ENCODE results near the gene PSD4.

PSD4 gene

DNA sequence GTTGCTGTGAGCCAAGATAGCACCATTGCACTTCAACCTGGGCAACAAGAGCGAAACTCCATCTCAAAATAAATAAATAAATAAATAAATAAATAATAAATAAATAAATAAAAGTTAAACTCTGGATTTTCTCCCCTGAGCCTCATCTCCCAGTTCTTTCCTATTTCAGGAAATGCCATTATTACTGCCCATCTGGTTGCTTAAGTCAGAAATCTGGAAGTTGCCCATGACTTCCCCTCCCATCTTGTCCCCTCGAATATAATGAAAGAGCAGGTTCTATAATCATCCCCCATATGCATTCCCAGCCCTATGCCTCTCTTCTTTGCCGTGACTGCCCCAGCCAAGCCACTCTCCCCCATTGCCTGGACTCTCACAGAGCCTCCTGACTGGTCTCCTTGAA lies 4.2 kb upstream of the PSD4 start:
- DNase-seq: no peak

DNA sequence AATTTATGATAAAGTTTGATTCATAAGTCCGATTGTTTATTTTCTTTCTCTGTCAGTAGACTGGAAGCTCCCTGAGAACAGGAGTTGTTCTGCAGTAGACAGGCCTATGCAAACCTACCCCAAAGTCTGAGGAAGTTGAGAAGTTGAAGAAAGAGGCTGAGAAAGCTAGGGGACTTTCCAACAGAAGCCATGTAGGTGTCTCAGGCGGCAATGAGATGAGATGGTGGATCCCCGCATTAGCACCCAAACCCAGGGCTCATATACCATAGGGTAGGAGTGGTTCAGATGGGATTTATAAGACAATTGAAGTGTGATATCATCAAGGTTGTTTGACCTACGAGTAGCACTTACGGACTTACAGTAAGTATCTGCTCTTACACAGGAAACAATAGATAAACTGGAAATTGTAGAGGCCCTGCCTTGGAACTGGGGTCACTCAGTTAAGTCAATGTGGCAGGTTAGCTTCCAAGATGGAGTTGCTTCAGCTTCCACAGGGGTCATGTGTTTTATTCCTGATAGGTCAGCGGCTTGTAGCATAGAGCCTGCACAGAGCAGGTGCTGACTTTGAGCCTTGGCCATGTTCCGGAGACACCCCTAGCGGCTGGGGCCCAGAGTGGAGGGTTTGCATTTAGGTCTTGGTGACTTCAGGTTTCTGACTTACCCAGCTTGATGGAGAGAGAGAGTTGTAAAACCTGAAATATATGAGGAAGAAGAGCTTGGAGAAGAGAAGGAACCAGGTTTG lies 2.3 kb upstream of the PSD4 start:
- no peak for DNase-seq

DNA sequence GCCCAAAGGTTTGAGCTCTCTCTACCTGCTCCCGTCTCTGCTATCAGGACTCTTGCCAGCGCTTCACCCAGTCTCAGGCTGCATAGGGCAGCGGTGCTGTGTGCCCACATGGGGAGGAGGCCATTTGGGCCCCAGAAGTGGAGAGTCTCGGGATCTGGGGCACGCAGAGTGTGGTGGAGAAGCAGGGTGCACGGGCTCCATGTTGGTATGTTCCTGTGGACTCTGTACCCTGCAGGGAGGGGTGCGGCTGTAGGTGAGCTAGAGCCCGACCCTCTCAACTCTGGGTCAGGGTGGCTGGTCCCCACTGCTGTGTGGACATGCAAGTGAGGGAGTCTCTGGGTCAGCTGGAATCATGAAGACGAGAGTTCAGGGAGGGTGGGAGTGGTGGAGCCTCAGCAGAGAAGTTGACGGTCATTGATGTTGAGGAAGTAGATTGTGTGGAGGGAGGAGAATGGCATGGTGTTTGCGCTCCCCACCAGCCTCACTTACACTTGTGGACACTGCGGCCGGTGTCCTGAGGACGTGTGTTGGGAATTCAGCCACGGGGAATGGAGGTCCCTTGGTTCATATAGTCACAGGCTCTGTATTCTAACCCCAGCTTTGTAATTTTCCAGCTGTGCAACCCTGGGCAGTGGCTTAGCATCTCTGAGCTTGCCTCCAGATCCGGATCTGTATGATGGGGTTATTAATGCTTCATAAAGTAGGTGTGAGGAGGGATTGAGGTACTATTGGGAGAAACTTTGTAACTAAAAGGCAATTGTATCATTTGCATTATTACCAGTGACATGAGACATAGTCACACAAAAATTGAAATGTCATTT lies 840 bp upstream of the PSD4 start:
- no peak for DNase-seq

DNA sequence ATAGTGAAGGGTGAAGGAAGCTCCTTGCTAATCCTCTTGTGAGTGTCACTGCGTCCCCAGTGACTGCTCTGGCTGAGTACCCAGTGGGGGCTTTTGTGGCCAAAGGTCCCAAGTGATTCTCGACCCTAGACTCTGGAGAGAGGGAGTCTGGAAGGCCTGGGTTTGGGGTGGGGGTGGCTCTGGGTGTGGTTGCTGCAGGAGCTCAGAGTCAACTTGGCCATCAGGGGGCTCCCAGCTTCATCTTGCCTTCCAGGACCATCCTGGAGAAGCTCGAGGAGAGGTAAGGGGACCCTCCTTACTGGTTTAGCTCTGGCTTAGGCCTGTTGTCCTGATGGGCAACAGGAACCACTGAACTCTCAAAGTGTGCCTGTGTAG lies 592 bp downstream of the PSD4 start:
- no peak for DNase-seq

DNA sequence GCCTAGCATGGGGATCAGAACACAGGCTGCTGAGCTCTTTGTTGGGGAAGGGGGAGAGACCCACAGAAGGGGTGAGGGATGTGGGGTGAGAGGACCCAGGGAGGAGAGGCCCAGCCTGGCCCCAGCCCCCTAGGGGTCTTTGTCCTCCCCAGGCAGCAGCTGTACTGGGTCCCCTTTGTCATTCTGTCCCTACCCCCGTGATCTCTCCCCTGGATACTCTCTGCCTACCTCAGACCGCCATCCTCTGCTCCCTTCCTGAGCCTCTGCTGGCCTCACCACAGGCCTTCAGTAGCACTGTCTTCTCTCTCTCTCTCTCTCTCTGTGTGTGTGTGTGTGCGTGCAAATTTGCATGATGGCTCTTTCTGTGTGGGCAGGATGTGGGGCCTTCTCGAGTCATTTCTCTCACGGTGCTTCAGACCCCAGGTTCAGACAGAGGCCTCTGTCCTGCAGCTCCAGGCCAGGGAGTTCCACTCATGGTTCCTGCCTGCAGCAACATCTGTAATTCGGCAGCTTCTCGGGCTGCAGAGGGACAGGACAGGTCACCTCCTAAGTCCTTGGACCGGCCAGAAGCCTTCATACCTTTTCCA lies 1.4 kb downstream of the PSD4 start:
- no peak for DNase-seq

DNA sequence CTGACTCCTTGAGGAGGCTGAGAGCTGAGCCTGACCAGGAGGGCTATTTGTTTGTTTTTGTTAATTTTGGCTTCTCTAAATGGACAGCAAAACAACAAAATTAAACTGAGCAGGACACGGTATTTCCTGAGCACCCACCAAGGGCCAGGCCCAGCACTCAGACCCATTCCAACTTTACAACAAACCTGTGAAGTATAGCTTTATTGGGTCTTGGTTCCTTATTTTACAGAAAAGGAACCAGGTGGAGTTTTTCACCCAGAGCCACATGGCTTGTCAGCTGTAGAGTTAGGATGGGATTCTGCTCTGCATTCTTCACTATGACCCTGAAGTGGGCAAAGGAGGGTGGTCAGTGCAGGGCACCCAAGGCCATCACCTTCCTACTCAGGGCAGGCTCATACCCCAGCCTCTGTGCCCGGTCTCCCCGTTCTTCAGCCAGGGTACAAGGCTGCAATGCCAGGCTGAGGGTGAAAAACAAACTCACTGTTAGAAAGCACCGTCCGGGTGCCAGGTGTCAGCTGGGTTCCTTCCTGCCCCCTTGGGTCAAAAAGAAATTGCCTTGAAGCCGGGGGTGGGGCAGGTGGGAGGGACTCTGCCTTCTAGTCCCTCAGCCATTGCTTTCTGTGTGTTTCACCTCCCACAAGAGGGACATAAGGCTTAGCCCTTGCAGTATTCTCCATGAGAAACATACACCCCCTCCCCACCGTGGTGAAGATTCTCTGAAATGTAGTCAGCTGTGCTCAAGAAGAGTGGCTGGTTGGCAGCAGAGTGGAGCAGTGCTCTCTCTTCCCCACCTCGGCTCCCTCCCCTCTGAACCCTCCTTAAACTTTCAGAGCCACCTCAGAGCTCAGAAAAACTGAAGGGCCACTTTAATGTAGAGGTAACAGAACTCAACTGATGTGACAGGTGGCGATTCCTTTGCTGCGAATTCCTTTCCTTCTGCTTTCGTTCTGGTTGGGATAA lies 2.2 kb downstream of the PSD4 start:
- no peak for DNase-seq

DNA sequence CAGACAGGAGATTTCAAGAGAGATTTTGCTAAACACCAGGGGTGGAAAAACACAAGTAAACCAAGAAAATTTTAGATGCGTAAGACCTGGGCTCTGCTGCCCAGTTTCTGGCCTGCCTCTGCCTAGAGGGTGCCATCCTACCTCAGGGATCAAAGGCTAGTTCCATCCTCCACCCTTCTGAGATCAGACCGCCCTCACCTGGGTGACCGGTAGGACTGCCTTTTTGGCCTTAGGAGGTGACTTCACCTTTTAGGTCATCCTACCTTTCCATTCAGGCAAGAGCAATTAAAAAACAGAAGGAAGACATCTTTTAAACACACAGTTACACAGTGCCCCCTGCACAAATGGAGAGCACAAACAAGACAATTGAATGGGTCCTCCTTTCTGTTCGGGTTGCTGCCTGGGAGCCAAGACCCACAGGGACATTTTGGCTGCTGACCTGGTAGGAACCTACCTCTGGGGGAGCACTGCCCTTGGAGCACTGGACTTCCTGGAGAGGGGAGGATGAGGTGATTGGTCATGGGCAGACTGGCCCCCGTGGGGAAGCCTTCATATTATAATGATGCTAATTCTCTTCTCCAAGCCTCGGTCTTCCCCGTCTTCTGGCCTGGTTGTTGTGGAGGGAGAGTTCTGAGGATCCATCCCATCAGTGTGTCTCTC lies 3.1 kb downstream of the PSD4 start:
- DNase-seq: no peak

DNA sequence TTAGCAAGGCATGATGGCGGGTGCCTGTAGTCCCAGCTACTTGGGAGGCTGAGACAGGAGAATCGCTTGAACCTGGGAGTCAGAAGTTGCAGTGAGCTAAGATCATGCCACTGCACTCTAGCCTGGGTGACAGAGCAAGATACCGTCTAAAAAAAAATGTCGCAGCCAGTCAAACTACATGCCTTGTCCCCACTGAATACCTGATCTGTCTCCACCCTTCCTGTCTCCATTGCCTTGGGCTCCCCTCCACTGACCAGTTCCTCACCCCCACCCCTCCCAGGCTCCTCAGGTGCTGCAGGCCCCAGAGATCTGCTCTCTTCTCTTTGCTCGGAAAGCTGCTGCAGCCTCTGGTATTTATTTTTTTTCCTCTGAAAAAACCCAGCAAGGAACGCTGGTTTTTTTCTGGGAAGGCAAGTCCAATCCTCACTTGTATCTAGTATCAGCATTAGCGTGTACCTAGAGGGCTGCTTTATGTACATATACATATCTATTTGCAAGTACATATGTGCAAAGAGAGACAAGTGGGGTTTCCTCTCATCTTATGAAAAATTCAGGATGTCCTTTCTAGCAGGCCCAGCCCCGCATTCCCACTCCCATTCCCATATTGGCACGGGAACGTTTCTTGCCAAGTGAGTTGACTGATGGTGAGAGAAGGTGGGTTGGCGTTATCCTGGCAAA lies 4.4 kb downstream of the PSD4 start:
- DNase-seq: no peak

DNA sequence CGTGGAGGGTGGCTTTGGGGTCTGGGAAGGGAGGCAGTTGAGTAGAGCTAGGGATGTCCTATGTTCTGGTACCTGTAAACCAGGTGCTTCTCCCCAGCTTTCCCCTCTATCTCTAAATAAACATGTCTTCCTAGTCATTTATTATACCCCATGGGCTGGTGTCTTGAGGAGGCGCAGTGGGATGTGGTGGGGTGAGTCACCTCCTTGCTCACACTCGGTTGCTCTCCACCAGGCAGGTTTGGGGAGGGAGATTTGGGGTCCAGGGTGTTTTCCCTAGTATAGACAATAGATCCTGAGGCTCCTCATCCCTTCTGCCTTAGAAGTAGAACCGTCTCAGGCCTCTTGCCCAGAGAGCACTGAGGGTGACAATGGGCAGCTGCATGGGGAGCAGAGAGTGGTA lies 5.1 kb downstream of the PSD4 start:
- no peak for DNase-seq

DNA sequence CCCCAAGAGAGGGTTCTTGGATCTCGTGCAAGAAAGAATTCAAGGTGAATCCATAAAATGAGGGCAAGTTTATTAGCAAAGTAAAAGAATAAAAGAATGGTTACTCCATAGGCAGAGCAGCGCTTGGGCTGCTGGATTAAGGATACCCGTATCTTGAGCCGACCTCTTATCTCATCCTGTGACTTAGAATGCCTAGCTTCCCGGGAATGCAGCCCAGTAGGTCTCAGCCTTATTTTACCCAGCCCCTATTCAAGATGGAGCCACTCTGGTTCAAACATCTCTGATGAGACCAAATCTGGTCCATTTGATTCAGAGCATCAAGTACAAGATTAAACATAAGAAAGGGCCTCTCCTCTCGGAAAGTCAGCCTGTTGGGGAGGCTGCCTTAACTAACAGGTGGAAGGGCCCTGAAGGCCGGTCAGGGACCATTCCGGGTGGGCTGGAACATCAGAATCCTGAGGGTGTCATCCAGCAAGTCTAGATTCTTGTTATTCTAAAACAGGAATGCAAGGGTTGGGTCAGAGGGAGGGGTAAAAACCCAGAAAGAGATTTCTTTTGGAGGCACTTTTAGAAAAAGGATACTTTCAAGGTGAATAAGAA lies 5.8 kb downstream of the PSD4 start:
- DNase-seq: no peak

DNA sequence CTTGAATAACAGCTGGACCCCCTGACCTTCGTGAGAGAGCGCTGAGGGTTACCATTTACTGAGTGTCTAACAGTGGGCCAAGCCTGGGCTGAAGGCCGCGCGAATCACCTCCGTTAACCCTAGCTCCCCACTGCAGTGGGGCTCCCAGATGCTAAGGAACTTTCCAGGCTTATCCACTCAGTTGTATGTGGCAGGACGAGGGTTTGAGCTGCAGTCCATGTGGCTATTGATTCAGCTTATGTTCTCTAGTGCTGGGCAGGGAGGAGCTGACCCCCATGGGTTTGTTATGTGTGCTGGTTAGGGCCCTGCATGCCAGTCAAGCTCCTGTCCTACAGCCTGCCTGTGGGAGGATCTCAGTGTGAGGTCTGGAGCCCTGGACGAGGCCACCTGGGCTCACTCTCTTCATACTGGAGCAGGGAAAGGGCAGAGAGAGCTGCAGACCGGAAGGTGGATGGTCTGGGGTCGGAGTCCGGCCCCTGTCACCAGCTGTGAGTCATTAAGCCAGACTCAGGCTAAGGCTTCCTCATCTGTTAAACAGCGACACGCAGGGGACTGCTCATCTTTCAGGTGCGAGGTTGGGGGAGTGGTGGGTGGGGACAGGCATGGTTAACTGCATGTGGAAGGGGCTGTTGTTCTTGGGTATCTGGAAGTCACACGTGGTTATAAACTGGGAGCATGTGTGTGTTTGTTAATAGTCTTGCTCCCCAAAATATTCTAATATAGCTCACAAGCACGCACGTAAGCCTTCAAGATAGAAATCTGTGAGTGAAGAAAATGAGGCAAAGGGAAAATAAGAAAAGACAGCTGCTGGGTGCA lies 6.6 kb downstream of the PSD4 start:
- no peak for DNase-seq

DNA sequence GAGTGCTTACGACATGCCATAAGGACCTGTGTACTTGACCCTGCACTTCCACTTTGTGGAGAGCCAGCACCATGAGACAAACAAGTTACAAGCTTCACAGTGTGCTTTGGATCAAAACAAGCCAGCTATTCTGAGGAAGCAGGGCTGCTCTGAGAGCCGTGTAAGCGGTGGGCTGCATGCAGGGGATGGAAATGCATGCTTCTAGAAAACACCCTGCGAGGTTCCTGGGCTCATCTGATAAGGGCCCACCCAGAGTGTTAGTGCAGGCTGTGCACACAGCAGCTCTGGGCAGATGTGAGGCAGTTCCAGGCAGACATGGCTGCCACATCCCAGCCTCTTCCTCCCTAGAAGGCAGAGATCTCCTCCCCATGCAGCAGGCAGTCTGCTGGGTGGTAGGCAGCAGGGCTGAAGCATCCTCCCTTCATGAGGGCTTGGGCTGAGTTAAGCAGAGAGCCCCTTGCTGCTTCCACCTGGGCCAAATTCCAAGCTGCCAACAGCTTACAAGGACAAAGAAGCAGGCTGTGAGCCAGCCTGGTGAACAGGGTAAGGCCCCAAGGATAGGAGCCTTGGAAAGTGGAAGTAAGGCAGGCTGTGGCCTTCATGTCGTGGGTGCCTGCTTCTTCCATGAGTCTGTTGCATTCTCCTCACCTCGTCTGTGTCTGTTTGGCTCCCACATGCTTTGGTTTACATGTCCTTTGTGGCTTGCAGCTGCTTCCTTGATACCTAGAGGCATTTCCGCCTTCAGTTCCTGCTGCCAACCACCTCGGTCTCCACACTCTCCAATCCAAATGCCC lies 7.7 kb downstream of the PSD4 start:
- no peak for DNase-seq

DNA sequence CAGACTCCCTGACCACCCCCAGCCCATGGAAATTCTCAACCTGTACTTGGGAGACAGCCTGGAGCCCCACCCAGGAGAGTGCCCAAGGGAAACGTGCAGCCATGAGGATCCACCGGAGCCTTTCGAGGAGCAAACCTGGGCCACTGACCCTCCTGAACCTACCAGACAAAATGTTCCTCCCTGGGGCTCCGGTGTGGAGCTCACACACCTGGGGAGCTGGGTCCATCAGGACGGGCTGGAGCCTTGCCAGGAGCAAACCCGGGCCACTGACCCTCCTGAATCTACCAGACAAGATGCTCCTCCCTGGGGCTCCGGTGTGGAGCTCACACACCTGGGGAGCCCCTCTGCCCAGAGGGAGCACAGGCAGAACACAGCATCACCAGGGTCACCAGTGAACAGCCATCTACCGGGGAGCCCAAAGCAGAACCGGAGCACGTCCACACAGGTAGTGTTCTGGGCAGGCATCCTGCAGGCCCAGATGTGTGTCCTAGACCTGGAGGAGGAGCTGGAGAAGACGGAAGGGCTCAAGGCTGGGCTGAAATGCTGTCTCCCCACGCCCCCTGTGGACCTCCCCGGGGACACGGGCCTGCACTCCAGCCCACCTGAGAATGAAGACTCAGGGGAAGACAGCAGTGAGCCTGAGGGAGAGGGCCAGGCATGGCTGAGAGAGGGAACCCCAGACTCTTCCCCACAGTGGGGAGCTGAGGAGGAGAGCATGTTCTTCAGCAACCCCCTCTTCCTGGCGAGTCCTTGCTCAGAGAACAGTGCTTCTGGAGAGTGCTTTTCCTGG lies 8.9 kb downstream of the PSD4 start:
- DNase-seq: no peak

DNA sequence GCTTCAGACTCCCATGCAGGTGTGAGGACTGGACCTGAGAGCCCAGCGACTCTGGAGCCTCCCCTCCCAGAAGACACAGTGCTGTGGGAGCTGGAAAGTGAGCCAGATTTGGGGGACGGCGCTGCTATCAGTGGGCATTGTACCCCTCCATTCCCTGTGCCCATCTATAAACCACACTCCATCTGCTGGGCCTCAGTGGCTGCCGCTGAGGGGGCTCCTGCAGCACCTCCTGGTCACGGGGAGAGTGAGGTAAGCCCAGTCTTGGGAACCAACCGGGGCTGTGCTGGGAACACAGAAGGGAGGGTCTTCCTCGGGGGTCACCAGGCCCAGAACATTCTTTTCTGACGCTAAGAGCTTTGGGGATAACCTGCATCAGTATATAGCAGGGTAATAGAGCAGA lies 9.5 kb downstream of the PSD4 start:
- DNase-seq: no peak

DNA sequence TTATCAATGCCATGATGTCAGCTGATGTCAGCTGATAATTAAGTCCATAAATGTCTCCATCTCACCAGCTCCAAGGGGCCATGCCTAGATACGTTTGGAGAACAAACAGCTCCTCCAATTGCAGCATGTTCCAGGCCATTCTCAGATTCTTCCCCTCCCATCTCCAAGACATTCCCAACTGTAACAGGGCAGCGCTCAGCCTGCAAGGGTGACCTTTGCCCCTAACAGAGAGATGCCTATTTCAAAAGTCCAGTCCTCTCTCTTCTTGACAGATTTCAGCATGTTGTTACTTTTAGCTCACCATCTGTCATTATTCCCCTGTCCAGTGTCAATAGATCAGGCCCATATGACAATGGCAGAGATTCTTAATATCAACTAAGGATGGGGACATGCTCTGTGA lies 9.9 kb downstream of the PSD4 start:
- no peak for DNase-seq

DNA sequence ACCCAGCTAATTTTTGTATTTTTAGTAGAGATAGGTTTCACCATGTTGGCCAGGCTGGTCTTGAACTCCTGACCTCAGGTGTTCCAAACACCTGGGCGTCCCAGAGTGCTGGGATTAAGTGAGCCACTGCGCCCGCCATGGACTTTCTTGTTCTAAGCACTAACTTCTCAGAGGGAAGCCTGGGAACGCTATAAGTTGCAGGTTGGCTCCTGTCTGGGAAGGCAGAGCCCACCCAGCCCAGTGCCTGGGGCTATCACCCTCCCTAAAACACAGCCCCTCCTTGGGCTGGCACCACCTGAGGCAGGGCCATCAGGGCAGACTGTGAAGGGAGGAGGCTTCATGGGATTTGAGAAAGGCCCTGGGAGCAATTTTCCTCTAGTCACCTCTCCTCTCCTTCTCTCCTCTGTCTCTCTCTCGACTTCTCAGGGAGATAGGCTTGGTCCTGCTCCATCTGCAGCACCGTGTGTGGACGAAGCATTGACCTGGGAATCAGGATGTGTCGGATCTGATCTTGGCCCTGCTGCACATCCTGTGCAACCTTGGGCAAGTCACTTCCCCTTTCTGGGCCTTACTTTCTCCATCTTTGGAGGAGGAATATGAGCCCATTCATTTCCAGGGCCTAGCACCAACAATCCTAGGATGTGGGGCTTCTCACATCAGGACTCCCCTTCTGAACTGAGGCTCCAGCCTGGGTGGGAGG lies 10.9 kb downstream of the PSD4 start:
- no peak for DNase-seq

DNA sequence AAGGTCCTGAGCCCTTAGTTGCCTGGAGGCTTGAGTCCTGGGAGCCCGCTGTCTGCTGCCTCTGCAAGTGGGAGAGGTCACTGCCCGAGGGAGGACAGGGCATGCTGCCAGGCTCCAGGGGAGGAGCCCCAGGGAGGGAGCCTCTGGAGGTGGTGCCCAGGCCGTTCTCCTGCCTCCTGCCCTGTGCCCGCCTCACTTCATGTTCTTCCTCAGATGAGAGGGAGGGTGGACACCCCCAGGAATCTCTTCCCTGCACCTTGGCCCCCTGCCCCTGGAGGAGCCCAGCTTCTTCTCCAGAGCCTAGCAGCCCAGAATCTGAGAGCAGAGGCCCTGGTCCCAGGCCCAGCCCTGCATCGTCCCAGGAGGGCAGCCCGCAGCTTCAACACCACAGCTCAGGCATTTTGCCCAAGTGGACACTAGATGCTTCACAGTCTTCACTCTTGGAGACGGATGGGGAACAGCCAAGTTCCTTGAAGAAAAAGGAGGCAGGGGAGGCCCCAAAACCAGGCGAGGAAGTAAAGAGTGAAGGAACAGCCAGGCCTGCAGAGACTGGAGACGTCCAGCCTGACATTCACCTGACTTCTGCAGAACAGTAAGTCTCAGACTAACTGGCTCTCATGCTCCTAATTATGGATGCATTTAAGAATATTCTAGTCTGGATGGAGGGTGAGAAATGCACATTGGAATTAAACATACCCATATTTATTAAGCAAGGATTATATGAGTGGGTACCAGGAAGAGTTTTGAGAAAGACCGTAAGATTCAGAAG lies 12.1 kb downstream of the PSD4 start:
- no peak for DNase-seq
